ENCODE data around the gene MAGOH. TPM values are rescaled to one million over a fixed set of nuclear protein-coding genes. Genes with fewer than 3 reads are reported as not detected.

Gene MAGOH
- total and polyA plus RNA-seq, 2 of the 13 experiments (the other 11 are each of a cell fraction or from before 2014, with no cell fraction given) = 24.1 to 87.0 TPM

- TF ChIP-seq REST (IDR thresholded peaks at IDR 0.05; ENCODE audit: borderline replicate concordance in 1 of 2, low read depth in 1 of 2, low read length in 2 of 2) (0 out of 4 replicates have a peak, but pooled peaks of 1 of the 2 experiments have one; percentile 14), ZBTB33 (CRISPR knock-in tag; IDR thresholded peaks at IDR 0.05) (peak; percentile 5; the same call in 1 of the 2 replicates), ZSCAN30 (CRISPR knock-in tag; IDR thresholded peaks at IDR 0.05) (no peak; the same call in 1 of the 2 replicates), BRF2 (CRISPR knock-in tag; IDR thresholded peaks at IDR 0.05) (peak; percentile 41; the same call in 1 of the 2 replicates), SKI (IDR thresholded peaks at IDR 0.05; ENCODE audit: partially characterized antibody) (peak; percentile 32), MAFG (CRISPR knock-in tag; IDR thresholded peaks at IDR 0.05) (no peak), ZNF740 (CRISPR knock-in tag; IDR thresholded peaks at IDR 0.05) (peak; percentile 67; the same call in 1 of the 2 replicates), SP5 (CRISPR knock-in tag; IDR thresholded peaks at IDR 0.05; ENCODE audit: borderline replicate concordance, low read depth) (no peak; the same call in 1 of the 2 replicates), ZNF580 (CRISPR knock-in tag; IDR thresholded peaks at IDR 0.05; ENCODE audit: borderline replicate concordance, low read depth) (peak; percentile 60; the same call in 1 of the 2 replicates), ZNF83 (CRISPR knock-in tag; IDR thresholded peaks at IDR 0.05; ENCODE audit: borderline replicate concordance) (peak; percentile 33; the same call in 1 of the 2 replicates), ZNF75D (CRISPR knock-in tag; IDR thresholded peaks at IDR 0.05; ENCODE audit: borderline replicate concordance) (no peak), HOXA5 (CRISPR knock-in tag; IDR thresholded peaks at IDR 0.05) (peak; percentile 97), FOXK2 (IDR thresholded peaks at IDR 0.05) (no peak), ZNF34 (CRISPR knock-in tag; IDR thresholded peaks at IDR 0.05; ENCODE audit: borderline replicate concordance) (no peak), GLMP (CRISPR knock-in tag; IDR thresholded peaks at IDR 0.05; ENCODE audit: borderline replicate concordance) (no peak)
- TF ChIP-seq, protein P1, sequence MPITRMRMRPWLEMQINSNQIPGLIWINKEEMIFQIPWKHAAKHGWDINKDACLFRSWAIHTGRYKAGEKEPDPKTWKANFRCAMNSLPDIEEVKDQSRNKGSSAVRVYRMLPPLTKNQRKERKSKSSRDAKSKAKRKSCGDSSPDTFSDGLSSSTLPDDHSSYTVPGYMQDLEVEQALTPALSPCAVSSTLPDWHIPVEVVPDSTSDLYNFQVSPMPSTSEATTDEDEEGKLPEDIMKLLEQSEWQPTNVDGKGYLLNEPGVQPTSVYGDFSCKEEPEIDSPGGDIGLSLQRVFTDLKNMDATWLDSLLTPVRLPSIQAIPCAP (CRISPR knock-in tag; IDR thresholded peaks at IDR 0.05; ENCODE audit: low read depth) = no peak
Measured at GRCh38 chr1:53220171-53220961, 18.0 kb downstream of the MAGOH start, which contains the start of gene CZIB (continued).

Data from HepG2 (cell line).